Activated naive CD4-positive, alpha-beta T cell treated with anti-CD3 and anti-CD28 coated beads, Interleukin-2, amount 10 ng/mL, durations not matched to agents 7 days and 5 days (primary cell): Measurements from ENCODE around the gene CASK.
"Not testable (repeated sequence)": the region's sequence is repeated elsewhere in the genome, so short reads cannot be mapped to it uniquely, and the experiment has no call there.

Source experiments
- CTCF ChIA-PET: fragments of 350-600 bp; sonication (Branson Sonifier 250); formaldehyde crosslinking; loops from one replicate; lab custom pipeline; 2021; ENCODE audit warnings: antibody characterized with exemption; lab: Charles Lee
- DNase-seq: peaks from one replicate; pipeline ENCODE4 v3.0.0-alpha.2; 2020
- H3K27ac Mint-ChIP-seq: one replicate; pipeline ENCODE4 v1.8.0; 2021; ENCODE audit warnings: mild to moderate bottlenecking, moderate library complexity, mixed read lengths
- H3K27me3 Mint-ChIP-seq: one replicate; pipeline ENCODE4 v1.8.0; 2021; ENCODE audit warnings: mild to moderate bottlenecking, mixed read lengths
- H3K36me3 Mint-ChIP-seq: one replicate; pipeline ENCODE4 v1.8.0; 2021; ENCODE audit warnings: mixed read lengths
- H3K4me1 Mint-ChIP-seq: one replicate; pipeline ENCODE4 v1.8.0; 2021; ENCODE audit warnings: mixed read lengths
- H3K4me3 Mint-ChIP-seq: one replicate; pipeline ENCODE4 v1.8.0; 2021; ENCODE audit warnings: mild to moderate bottlenecking, moderate library complexity, mixed read lengths
- H3K9me3 Mint-ChIP-seq: one replicate; pipeline ENCODE4 v1.8.0; 2021; ENCODE audit warnings: mixed read lengths

The CASK gene

GRCh38 chrX:41665686-41666085, 257.7 kb downstream of the CASK start:
- H3K4me3 Mint-ChIP-seq, result no peak overlapping the region
- peaks cover 30% of the 10 kb centered on the region for H3K4me1 Mint-ChIP-seq
- DNase-seq, result no peak
- H3K36me3 Mint-ChIP-seq, result peaks cover 31% of the 10 kb centered on the region
- no peaks in the 10 kb centered on the region for H3K27me3 Mint-ChIP-seq
- no peak overlapping the region for H3K27ac Mint-ChIP-seq
- no peaks in the 10 kb centered on the region for H3K9me3 Mint-ChIP-seq
- CTCF ChIA-PET, result no interaction called here

- H3K27me3 Mint-ChIP-seq, result no peaks in the 10 kb centered on the region
- H3K9me3 Mint-ChIP-seq, result no peaks in the 10 kb centered on the region
- peaks cover 30% of the 10 kb centered on the region for H3K4me1 Mint-ChIP-seq
- DNase-seq, result no peak
- CTCF ChIA-PET, result no interaction called here
- no peak overlapping the region for H3K4me3 Mint-ChIP-seq
- no peak overlapping the region for H3K27ac Mint-ChIP-seq
- H3K36me3 Mint-ChIP-seq, result peaks cover 32% of the 10 kb centered on the region
Observed at GRCh38 chrX:41664908-41665307, 258.4 kb downstream of the CASK start.

- H3K4me3 Mint-ChIP-seq, result no peak overlapping the region
Observed at GRCh38 chrX:41664375-41664901, 258.9 kb downstream of the CASK start.

GRCh38 chrX:41661366-41662095, 261.8 kb downstream of the CASK start:
- CTCF ChIA-PET, result no interaction called here
- H3K9me3 Mint-ChIP-seq, result no peaks in the 10 kb centered on the region
- no peak overlapping the region for H3K4me3 Mint-ChIP-seq
- no peak for DNase-seq
- no peaks in the 10 kb centered on the region for H3K27me3 Mint-ChIP-seq
- H3K36me3 Mint-ChIP-seq, result peaks cover 38% of the 10 kb centered on the region
- peaks cover 16% of the 10 kb centered on the region for H3K4me1 Mint-ChIP-seq
- H3K27ac Mint-ChIP-seq, result no peak overlapping the region

More at GRCh38 chrX:41664375-41664901, 258.9 kb downstream of the CASK start:
- H3K36me3 Mint-ChIP-seq, result peaks cover 29% of the 10 kb centered on the region
- peaks cover 30% of the 10 kb centered on the region for H3K4me1 Mint-ChIP-seq
- DNase-seq, result no peak
- no peak overlapping the region for H3K27ac Mint-ChIP-seq
- H3K27me3 Mint-ChIP-seq, result no peaks in the 10 kb centered on the region
- H3K9me3 Mint-ChIP-seq, result no peaks in the 10 kb centered on the region
- CTCF ChIA-PET, result no interaction called here

- H3K4me1 Mint-ChIP-seq, result peaks cover 2% of the 10 kb centered on the region
- DNase-seq, result no peak
- no peak overlapping the region for H3K27ac Mint-ChIP-seq
- H3K36me3 Mint-ChIP-seq, result peaks cover 63% of the 10 kb centered on the region
- CTCF ChIA-PET, result no interaction called here
- H3K27me3 Mint-ChIP-seq, result no peaks in the 10 kb centered on the region
- no peak overlapping the region for H3K4me3 Mint-ChIP-seq
- no peaks in the 10 kb centered on the region for H3K9me3 Mint-ChIP-seq
Observed at GRCh38 chrX:41655631-41656030, 267.7 kb downstream of the CASK start.

- Mint-ChIP-seq H3K4me1 (peaks cover 2% of the 10 kb centered on the region), H3K36me3 (peaks cover 63% of the 10 kb centered on the region), H3K9me3 (no peaks in the 10 kb centered on the region), H3K27me3 (no peaks in the 10 kb centered on the region), H3K4me3 (no peak overlapping the region), H3K27ac (no peak overlapping the region)
- CTCF ChIA-PET, result no interaction called here
- DNase-seq, result no peak
Observed at GRCh38 chrX:41655101-41655500, 268.3 kb downstream of the CASK start.

GRCh38 chrX:41653125-41653524, 270.2 kb downstream of the CASK start:
- Mint-ChIP-seq H3K36me3 (peaks cover 65% of the 10 kb centered on the region), H3K4me1 (no peaks in the 10 kb centered on the region), H3K27me3 (no peaks in the 10 kb centered on the region), H3K27ac (no peak overlapping the region), H3K9me3 (peaks cover 10% of the 10 kb centered on the region), H3K4me3 (no peak overlapping the region)
- CTCF ChIA-PET, result no interaction called here
- DNase-seq, result no peak

GRCh38 chrX:41646201-41646600, 277.2 kb downstream of the CASK start:
- CTCF ChIA-PET, H3K4me3 Mint-ChIP-seq, H3K27me3 Mint-ChIP-seq, H3K27ac Mint-ChIP-seq, H3K4me1 Mint-ChIP-seq, DNase-seq: not testable (repeated sequence)
- peaks cover 21% of the 10 kb centered on the region for H3K9me3 Mint-ChIP-seq
- H3K36me3 Mint-ChIP-seq, result peaks cover 49% of the 10 kb centered on the region

- Mint-ChIP-seq H3K9me3 (no peaks in the 10 kb centered on the region), H3K36me3 (peaks cover 14% of the 10 kb centered on the region), H3K27me3 (no peaks in the 10 kb centered on the region), H3K27ac (no peak overlapping the region), H3K4me1 (no peaks in the 10 kb centered on the region), H3K4me3 (no peak overlapping the region)
- no peak for DNase-seq
- CTCF ChIA-PET, result no interaction called here
Observed at GRCh38 chrX:41634284-41634683, 289.1 kb downstream of the CASK start.

GRCh38 chrX:41630091-41630490, 293.3 kb downstream of the CASK start:
- Mint-ChIP-seq H3K9me3 (no peaks in the 10 kb centered on the region), H3K27me3 (no peaks in the 10 kb centered on the region), H3K27ac (no peak overlapping the region), H3K36me3 (peaks cover 9% of the 10 kb centered on the region), H3K4me1 (no peaks in the 10 kb centered on the region), H3K4me3 (no peak overlapping the region)
- CTCF ChIA-PET, result no interaction called here
- no peak for DNase-seq

GRCh38 chrX:41629539-41629938, 293.8 kb downstream of the CASK start:
- H3K27me3 Mint-ChIP-seq, result no peaks in the 10 kb centered on the region
- no peak overlapping the region for H3K27ac Mint-ChIP-seq
- no peak for DNase-seq
- CTCF ChIA-PET, result no interaction called here
- H3K9me3 Mint-ChIP-seq, result no peaks in the 10 kb centered on the region
- no peaks in the 10 kb centered on the region for H3K4me1 Mint-ChIP-seq
- peaks cover 13% of the 10 kb centered on the region for H3K36me3 Mint-ChIP-seq
- H3K4me3 Mint-ChIP-seq, result no peak overlapping the region

GRCh38 chrX:41621222-41621723, 302.1 kb downstream of the CASK start:
- DNase-seq, result no peak
- Mint-ChIP-seq H3K36me3 (peaks cover 21% of the 10 kb centered on the region), H3K27me3 (no peaks in the 10 kb centered on the region), H3K4me1 (no peaks in the 10 kb centered on the region), H3K9me3 (no peaks in the 10 kb centered on the region), H3K4me3 (no peak overlapping the region), H3K27ac (no peak overlapping the region)
- CTCF ChIA-PET, result no interaction called here

- no peaks in the 10 kb centered on the region for H3K4me1 Mint-ChIP-seq
Observed at GRCh38 chrX:41619221-41619620, 304.1 kb downstream of the CASK start.

GRCh38 chrX:41616935-41617334, 306.4 kb downstream of the CASK start:
- CTCF ChIA-PET, result no interaction called here
- Mint-ChIP-seq H3K9me3 (no peaks in the 10 kb centered on the region), H3K36me3 (peaks cover 4% of the 10 kb centered on the region), H3K4me1 (no peaks in the 10 kb centered on the region), H3K27ac (no peak overlapping the region), H3K27me3 (no peaks in the 10 kb centered on the region), H3K4me3 (no peak overlapping the region)
- no peak for DNase-seq

More at GRCh38 chrX:41619221-41619620, 304.1 kb downstream of the CASK start:
- Mint-ChIP-seq H3K9me3 (no peaks in the 10 kb centered on the region), H3K27me3 (no peaks in the 10 kb centered on the region), H3K4me3 (no peak overlapping the region), H3K36me3 (peaks cover 9% of the 10 kb centered on the region), H3K27ac (no peak overlapping the region)
- CTCF ChIA-PET, result no interaction called here
- no peak for DNase-seq

GRCh38 chrX:41616255-41616654, 307.1 kb downstream of the CASK start:
- H3K27ac Mint-ChIP-seq, result no peak overlapping the region
- CTCF ChIA-PET, result no interaction called here
- no peaks in the 10 kb centered on the region for H3K9me3 Mint-ChIP-seq
- peaks cover 4% of the 10 kb centered on the region for H3K36me3 Mint-ChIP-seq
- no peak for DNase-seq
- H3K4me3 Mint-ChIP-seq, result no peak overlapping the region
- no peaks in the 10 kb centered on the region for H3K27me3 Mint-ChIP-seq
- H3K4me1 Mint-ChIP-seq, result no peaks in the 10 kb centered on the region
